Activated CD8-positive, alpha-beta T cell treated with anti-CD3 and anti-CD28 coated beads, Interleukin-2, amount 10 ng/mL, durations not matched to agents 7 days and 5 days (primary cell): Measurements from ENCODE around the gene MKNK1. TPM values are rescaled to one million over a fixed set of nuclear protein-coding genes. Genes with fewer than 3 reads are reported as not detected.
A peak's percentile ranks its signal among the peaks of the same experiment; 100 is the strongest.

ENCODE experiments used
- ATAC-seq: fragments of 150-1000 bp; cut with Tn5 transposase; one replicate; pipeline ENCODE4 v1.10.0; 2021; ENCODE audit warnings: moderate library complexity
- CTCF ChIA-PET: fragments of 350-600 bp; sonication (Branson Sonifier 250); formaldehyde crosslinking; loops from one replicate; lab custom pipeline; 2021; ENCODE audit warnings: antibody characterized with exemption; lab: Charles Lee
- POLR2A ChIA-PET: fragments of 350-600 bp; sonication (Branson Sonifier 250); formaldehyde crosslinking; loops from one replicate; lab custom pipeline; 2021; ENCODE audit warnings: antibody characterized with exemption; lab: Charles Lee
- DNase-seq: peaks from one replicate; pipeline ENCODE4 v3.0.0-alpha.2; 2020
- H3K27ac Mint-ChIP-seq: one replicate; pipeline ENCODE4 v1.8.0; 2021; ENCODE audit warnings: mild to moderate bottlenecking, mixed read lengths
- H3K27me3 Mint-ChIP-seq: one replicate; pipeline ENCODE4 v1.8.0; 2021; ENCODE audit warnings: low read depth, mixed read lengths
- H3K36me3 Mint-ChIP-seq: one replicate; pipeline ENCODE4 v1.8.0; 2021; ENCODE audit warnings: low read depth, mixed read lengths
- H3K4me1 Mint-ChIP-seq: one replicate; pipeline ENCODE4 v1.8.0; 2021; ENCODE audit warnings: low read depth, mixed read lengths
- H3K4me3 Mint-ChIP-seq: one replicate; pipeline ENCODE4 v1.8.0; 2021; ENCODE audit warnings: mild to moderate bottlenecking, mixed read lengths
- H3K9me3 Mint-ChIP-seq: one replicate; pipeline ENCODE4 v1.8.0; 2022; ENCODE audit warnings: mixed read lengths; ENCODE audit not compliant: insufficient read depth
- total RNA-seq, 2 experiments: library from RNA; stranded (reverse); gene quantifications; one replicate each; pipeline ENCODE4 v1.2.3, GENCODE V29; 2021

MKNK1 gene
- total RNA-seq, 2 experiments from 2014 or later = 68.9 to 72.3 TPM

GRCh38 chr1:46607345-46608130, 3.5 kb upstream of the MKNK1 start:
- Mint-ChIP-seq H3K4me3 (no peak overlapping the region), H3K9me3 (no peaks in the 10 kb centered on the region), H3K27me3 (no peaks in the 10 kb centered on the region), H3K4me1 (peaks cover 53% of the 10 kb centered on the region), H3K27ac (no peak overlapping the region), H3K36me3 (peaks cover 56% of the 10 kb centered on the region)
- ATAC-seq (no peak), DNase-seq (no peak)
- CTCF ChIA-PET = interaction anchor here (1.3 to 5.3 kb wide), 3 partner anchors 8 to 78 kb away, joined by 3 to 40 read pairs (median 3); partner anchors contain the start of gene MOB3C
- POLR2A ChIA-PET = interaction anchor here (1.1 to 7.1 kb wide), 2 partner anchors 8 to 26 kb away, joined by 4 to 79 read pairs; partner anchors contain the start of gene MOB3C

GRCh38 chr1:46606255-46606965, 2.3 kb upstream of the MKNK1 start:
- peaks cover 59% of the 10 kb centered on the region for H3K4me1 Mint-ChIP-seq
- no peak overlapping the region for H3K4me3 Mint-ChIP-seq
- DNase-seq (no peak), ATAC-seq (no peak)
- CTCF ChIA-PET = interaction anchor here (0.9 to 5.3 kb wide), 4 partner anchors 10 to 113 kb away, joined by 3 to 40 read pairs (median 3); partner anchors contain the start of genes EFCAB14 and MOB3C
- H3K36me3 Mint-ChIP-seq = peaks cover 54% of the 10 kb centered on the region
- H3K27me3 Mint-ChIP-seq = no peaks in the 10 kb centered on the region
- POLR2A ChIA-PET = interaction anchor here (1.1 to 7.1 kb wide), 2 partner anchors 9 to 25 kb away, joined by 4 to 79 read pairs; partner anchors contain the start of gene MOB3C
- H3K27ac Mint-ChIP-seq = peak overlapping the region; percentile 15
- H3K9me3 Mint-ChIP-seq = no peaks in the 10 kb centered on the region

- H3K4me3 Mint-ChIP-seq = peak overlapping the region; percentile 92
- DNase-seq = peak; percentile 80
- H3K9me3 Mint-ChIP-seq = no peaks in the 10 kb centered on the region
- H3K36me3 Mint-ChIP-seq = peaks cover 54% of the 10 kb centered on the region
- peak; percentile 65 for ATAC-seq
- CTCF ChIA-PET = interaction anchor here (1.0 to 5.3 kb wide), 9 partner anchors 9 to 127 kb away, joined by 3 to 40 read pairs (median 10); partner anchors contain the start of gene MOB3C
- H3K4me1 Mint-ChIP-seq = peaks cover 64% of the 10 kb centered on the region
- peak overlapping the region; percentile 76 for H3K27ac Mint-ChIP-seq
- POLR2A ChIA-PET = interaction anchor here (0.5 to 7.1 kb wide), 4 partner anchors 11 to 32 kb away, joined by 3 to 79 read pairs (median 19); partner anchors contain the start of gene MOB3C
- no peaks in the 10 kb centered on the region for H3K27me3 Mint-ChIP-seq
These were observed 1.2 kb upstream of the MKNK1 start for GRCh38 chr1:46605232-46605631.

GRCh38 chr1:46603481-46603857, 599 bp downstream of the MKNK1 start:
- H3K9me3 Mint-ChIP-seq = no peaks in the 10 kb centered on the region
- CTCF ChIA-PET = interaction anchor here (0.7 to 5.3 kb wide), 9 partner anchors 9 to 779 kb away, joined by 3 to 40 read pairs (median 11); partner anchors contain the start of gene MOB3C
- no peak for ATAC-seq
- H3K4me1 Mint-ChIP-seq = peaks cover 78% of the 10 kb centered on the region
- peak overlapping the region; percentile 92 for H3K4me3 Mint-ChIP-seq
- H3K27ac Mint-ChIP-seq = peak overlapping the region; percentile 83
- H3K27me3 Mint-ChIP-seq = no peaks in the 10 kb centered on the region
- POLR2A ChIA-PET = interaction anchor here (0.5 to 7.1 kb wide), 9 partner anchors 9 to 735 kb away, joined by 3 to 79 read pairs (median 4); partner anchors contain the start of genes EFCAB14 and MOB3C
- peak; percentile 31 for DNase-seq
- H3K36me3 Mint-ChIP-seq = peaks cover 40% of the 10 kb centered on the region

DNA sequence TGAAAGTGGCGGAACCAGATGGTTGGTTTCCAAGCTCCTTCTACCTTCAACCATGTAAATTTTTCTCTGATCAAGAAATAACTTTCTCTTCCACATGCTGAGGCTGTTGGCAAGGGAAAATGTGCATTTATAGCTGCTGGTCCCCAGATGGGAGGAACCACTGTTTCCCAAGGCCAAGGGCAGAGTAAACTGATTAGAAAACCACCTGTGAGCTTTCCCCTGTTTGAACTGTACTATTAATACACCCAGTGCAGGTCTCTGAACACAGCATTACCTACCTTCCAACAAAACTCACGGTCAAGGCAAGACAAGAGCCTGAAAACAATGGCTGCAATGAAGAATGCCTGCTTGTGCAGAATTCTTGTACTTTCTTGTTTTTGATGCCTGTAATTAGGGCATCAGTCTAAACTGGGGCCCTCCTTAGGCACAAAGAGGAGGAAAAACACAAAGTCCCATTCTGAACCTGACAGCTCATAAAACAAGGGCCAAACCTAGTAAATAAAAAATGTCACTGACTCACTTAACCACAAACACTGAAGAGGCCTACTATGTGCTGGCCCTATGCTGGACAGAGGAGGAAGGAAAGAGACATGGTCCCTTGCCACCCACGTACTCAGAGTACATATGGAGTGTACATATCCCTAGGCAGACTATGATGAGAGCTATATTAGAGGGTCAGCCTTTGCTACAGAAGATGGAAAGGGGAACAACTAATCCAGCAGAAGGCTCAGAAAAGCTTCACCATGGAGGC, 2.6 kb downstream of the MKNK1 start:
- Mint-ChIP-seq H3K9me3 (no peaks in the 10 kb centered on the region), H3K4me3 (peak overlapping the region; percentile 48), H3K36me3 (peaks cover 44% of the 10 kb centered on the region), H3K27ac (no peak overlapping the region), H3K27me3 (no peaks in the 10 kb centered on the region), H3K4me1 (peaks cover 88% of the 10 kb centered on the region)
- ChIA-PET POLR2A (interaction anchor here (0.6 to 7.1 kb wide), 2 partner anchors 14 to 952 kb away, joined by 3 to 79 read pairs; partner anchors contain the start of gene MOB3C), CTCF (interaction anchor here (0.6 to 1.0 kb wide), 2 partner anchors 124 to 578 kb away, joined by 3 to 4 read pairs; no protein-coding TSS in a partner anchor)
- ATAC-seq = no peak
- no peak for DNase-seq

GRCh38 chr1:46599059-46599970, 4.8 kb downstream of the MKNK1 start:
- peak overlapping the region; percentile 33 for H3K27ac Mint-ChIP-seq
- H3K4me1 Mint-ChIP-seq = peaks cover 88% of the 10 kb centered on the region
- no peaks in the 10 kb centered on the region for H3K27me3 Mint-ChIP-seq
- ChIA-PET CTCF (no interaction called here), POLR2A (no interaction called here)
- H3K9me3 Mint-ChIP-seq = no peaks in the 10 kb centered on the region
- ATAC-seq (no peak), DNase-seq (no peak)
- no peak overlapping the region for H3K4me3 Mint-ChIP-seq
- peaks cover 54% of the 10 kb centered on the region for H3K36me3 Mint-ChIP-seq

DNA sequence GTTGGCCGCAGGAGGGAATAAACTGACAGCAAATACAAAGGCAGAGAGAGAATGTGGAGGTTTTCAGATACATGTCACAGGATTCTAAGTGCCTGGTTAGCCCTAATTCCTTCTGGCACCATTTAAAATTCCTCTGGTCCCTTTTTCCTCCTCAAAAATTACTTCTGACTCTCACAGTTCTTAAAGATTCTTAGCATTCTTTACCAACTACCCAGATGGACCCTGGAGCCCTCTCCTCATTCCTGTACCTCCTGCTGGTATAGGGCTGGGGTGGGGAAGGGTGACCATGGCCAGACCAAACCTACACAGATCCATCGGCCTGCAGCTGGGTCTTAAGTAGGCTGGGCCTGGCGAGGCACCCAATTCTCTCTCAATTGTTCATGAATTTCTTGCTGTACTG, 7.2 kb downstream of the MKNK1 start:
- H3K27ac Mint-ChIP-seq = no peak overlapping the region
- DNase-seq = no peak
- H3K36me3 Mint-ChIP-seq = peaks cover 77% of the 10 kb centered on the region
- H3K9me3 Mint-ChIP-seq = no peaks in the 10 kb centered on the region
- no peak for ATAC-seq
- H3K4me3 Mint-ChIP-seq = no peak overlapping the region
- H3K4me1 Mint-ChIP-seq = peaks cover 87% of the 10 kb centered on the region
- ChIA-PET POLR2A (interaction anchor here (1.0 kb wide), 1 partner anchor 16 kb away, joined by 4 read pairs; no protein-coding TSS in a partner anchor), CTCF (interaction anchor here (1.5 to 1.7 kb wide), 3 partner anchors 13 to 79 kb away, joined by 3 to 4 read pairs (median 3); no protein-coding TSS in a partner anchor)
- H3K27me3 Mint-ChIP-seq = no peaks in the 10 kb centered on the region

- ATAC-seq (no peak), DNase-seq (no peak)
- no peak overlapping the region for H3K4me3 Mint-ChIP-seq
- no peaks in the 10 kb centered on the region for H3K27me3 Mint-ChIP-seq
- H3K36me3 Mint-ChIP-seq = peaks cover 77% of the 10 kb centered on the region
- H3K27ac Mint-ChIP-seq = no peak overlapping the region
- H3K4me1 Mint-ChIP-seq = peaks cover 87% of the 10 kb centered on the region
- no peaks in the 10 kb centered on the region for H3K9me3 Mint-ChIP-seq
- ChIA-PET POLR2A (interaction anchor here (1.0 to 1.3 kb wide), 2 partner anchors 13 to 15 kb away, joined by 3 to 4 read pairs; no protein-coding TSS in a partner anchor), CTCF (interaction anchor here (1.5 to 1.7 kb wide), 3 partner anchors 12 to 80 kb away, joined by 3 to 4 read pairs (median 3); no protein-coding TSS in a partner anchor)
These were observed 8.0 kb downstream of the MKNK1 start for GRCh38 chr1:46596036-46596435.

- Mint-ChIP-seq H3K9me3 (no peaks in the 10 kb centered on the region), H3K4me1 (peaks cover 81% of the 10 kb centered on the region), H3K27me3 (no peaks in the 10 kb centered on the region), H3K4me3 (peak overlapping the region; percentile 36), H3K36me3 (peaks cover 79% of the 10 kb centered on the region), H3K27ac (peak overlapping the region; percentile 65)
- no peak for ATAC-seq
- CTCF ChIA-PET = interaction anchor here (1.3 to 3.0 kb wide), 3 partner anchors 9 to 153 kb away, joined by 3 to 11 read pairs (median 4); partner anchors contain the start of gene MKNK1
- DNase-seq = peak; percentile 52
- POLR2A ChIA-PET = interaction anchor here (1.3 to 2.0 kb wide), 2 partner anchors 9 to 12 kb away, joined by 3 to 6 read pairs; partner anchors contain the start of gene MKNK1
These were observed 8.9 kb downstream of the MKNK1 start for GRCh38 chr1:46595127-46595526.
